NCI-H774 (cell line): ENCODE data around the gene EML4.
A peak's percentile ranks its signal among the peaks of the same experiment; 100 is the strongest.
"Not testable (repeated sequence)": the region's sequence is repeated elsewhere in the genome, so short reads cannot be mapped to it uniquely, and the experiment has no call there.

Experiments used
- DNase-seq: peaks from one replicate; lab custom pipeline; 2025; lab: John Stamatoyannopoulos, UW

The EML4 gene

GRCh38 chr2:42310007-42310515 is 140.9 kb downstream of the EML4 start:
- no peak for DNase-seq

- DNase-seq = no peak
Observed at GRCh38 chr2:42312106-42312505, 143.0 kb downstream of the EML4 start.

GRCh38 chr2:42314892-42315468 is 145.8 kb downstream of the EML4 start:
- DNase-seq = no peak

GRCh38 chr2:42315844-42316470 is 146.8 kb downstream of the EML4 start:
- DNase-seq = no peak

- DNase-seq = no peak
Observed at GRCh38 chr2:42316910-42317309, 147.8 kb downstream of the EML4 start.

- no peak for DNase-seq
Observed at GRCh38 chr2:42317486-42317885, 148.3 kb downstream of the EML4 start.

GRCh38 chr2:42317945-42318344 is 148.8 kb downstream of the EML4 start:
- DNase-seq = no peak

- no peak for DNase-seq
Observed at GRCh38 chr2:42319265-42319664, 150.1 kb downstream of the EML4 start.

GRCh38 chr2:42321452-42322064 is 152.4 kb downstream of the EML4 start:
- no peak for DNase-seq

- no peak for DNase-seq
Observed at GRCh38 chr2:42324244-42324643, 155.1 kb downstream of the EML4 start.

GRCh38 chr2:42324949-42325348 is 155.8 kb downstream of the EML4 start:
- no peak for DNase-seq

GRCh38 chr2:42325609-42326008 is 156.5 kb downstream of the EML4 start:
- no peak for DNase-seq

- DNase-seq = peak; percentile 55
Observed at GRCh38 chr2:42327125-42327524, 158.0 kb downstream of the EML4 start.

- DNase-seq = peak; percentile 14
Observed at GRCh38 chr2:42328148-42328833, 159.1 kb downstream of the EML4 start.

GRCh38 chr2:42328923-42329322 is 159.8 kb downstream of the EML4 start:
- no peak for DNase-seq

- no peak for DNase-seq
Observed at GRCh38 chr2:42329736-42330135, 160.6 kb downstream of the EML4 start.

- DNase-seq = no peak
Observed at GRCh38 chr2:42331569-42332284, 162.6 kb downstream of the EML4 start.

GRCh38 chr2:42332575-42332974 is 163.4 kb downstream of the EML4 start:
- DNase-seq = no peak

- no peak for DNase-seq
Observed at GRCh38 chr2:42333579-42333978, 164.4 kb downstream of the EML4 start.

GRCh38 chr2:42334220-42334619 is 165.1 kb downstream of the EML4 start:
- DNase-seq = no peak

- not testable (repeated sequence) for DNase-seq
Observed at GRCh38 chr2:42334865-42335264, 165.7 kb downstream of the EML4 start.

GRCh38 chr2:42335514-42336104 is 166.5 kb downstream of the EML4 start:
- DNase-seq = no peak
